IPS-18a (cell line): Measurements from ENCODE around the gene EPB41L4A.
"Not testable (repeated sequence)": the region's sequence is repeated elsewhere in the genome, so short reads cannot be mapped to it uniquely, and the experiment has no call there.

ENCODE experiments used
- H3K27ac ChIP-seq: one replicate; pipeline ENCODE4 v1.5.1; 2013; ENCODE audit warnings: low read length
- H3K27me3 ChIP-seq: one replicate; pipeline ENCODE4 v1.6.1; 2013; ENCODE audit warnings: mild to moderate bottlenecking, low read length; ENCODE audit not compliant: control insufficient read depth, insufficient read depth
- H3K36me3 ChIP-seq: one replicate; pipeline ENCODE4 v1.6.1; 2013; ENCODE audit warnings: low read depth, low read length; ENCODE audit not compliant: control insufficient read depth
- H3K4me1 ChIP-seq: one replicate; pipeline ENCODE4 v1.6.1; 2013; ENCODE audit warnings: low read depth, low read length; ENCODE audit not compliant: control insufficient read depth
- H3K4me3 ChIP-seq: one replicate; pipeline ENCODE4 v1.5.1; 2013; ENCODE audit warnings: low read length
- H3K9ac ChIP-seq: one replicate; pipeline ENCODE4 v1.6.1; 2013; ENCODE audit warnings: mild to moderate bottlenecking, low read length, moderate library complexity
- H3K9me3 ChIP-seq: one replicate; pipeline ENCODE4 v1.6.1; 2013; ENCODE audit warnings: low read depth, low read length; ENCODE audit not compliant: control insufficient read depth

Gene EPB41L4A

GRCh38 chr5:112379542-112380325 is 39.3 kb downstream of the EPB41L4A start:
- H3K4me1 ChIP-seq, result no peaks in the 10 kb centered on the region
- H3K4me3 ChIP-seq, result no peak overlapping the region
- no peak overlapping the region for H3K27ac ChIP-seq
- H3K27me3 ChIP-seq, result no peaks in the 10 kb centered on the region
- H3K9me3 ChIP-seq, result no peaks in the 10 kb centered on the region
- no peaks in the 10 kb centered on the region for H3K36me3 ChIP-seq
- no peak overlapping the region for H3K9ac ChIP-seq

- Histone ChIP-seq H3K9ac (no peak overlapping the region), H3K4me3 (no peak overlapping the region), H3K27me3 (no peaks in the 10 kb centered on the region), H3K36me3 (no peaks in the 10 kb centered on the region), H3K4me1 (no peaks in the 10 kb centered on the region), H3K27ac (no peak overlapping the region), H3K9me3 (no peaks in the 10 kb centered on the region)
Observed at GRCh38 chr5:112374818-112375217, 44.3 kb downstream of the EPB41L4A start.

GRCh38 chr5:112374356-112374755 is 44.7 kb downstream of the EPB41L4A start:
- H3K9ac ChIP-seq, result no peak overlapping the region
- H3K27ac ChIP-seq, result no peak overlapping the region
- no peaks in the 10 kb centered on the region for H3K4me1 ChIP-seq
- H3K27me3 ChIP-seq, result no peaks in the 10 kb centered on the region
- no peaks in the 10 kb centered on the region for H3K36me3 ChIP-seq
- no peaks in the 10 kb centered on the region for H3K9me3 ChIP-seq
- no peak overlapping the region for H3K4me3 ChIP-seq

- Histone ChIP-seq H3K9ac (no peak overlapping the region), H3K27me3 (no peaks in the 10 kb centered on the region), H3K4me3 (no peak overlapping the region), H3K36me3 (no peaks in the 10 kb centered on the region), H3K9me3 (no peaks in the 10 kb centered on the region), H3K27ac (no peak overlapping the region), H3K4me1 (no peaks in the 10 kb centered on the region)
Observed at GRCh38 chr5:112373885-112374284, 45.2 kb downstream of the EPB41L4A start.

DNA sequence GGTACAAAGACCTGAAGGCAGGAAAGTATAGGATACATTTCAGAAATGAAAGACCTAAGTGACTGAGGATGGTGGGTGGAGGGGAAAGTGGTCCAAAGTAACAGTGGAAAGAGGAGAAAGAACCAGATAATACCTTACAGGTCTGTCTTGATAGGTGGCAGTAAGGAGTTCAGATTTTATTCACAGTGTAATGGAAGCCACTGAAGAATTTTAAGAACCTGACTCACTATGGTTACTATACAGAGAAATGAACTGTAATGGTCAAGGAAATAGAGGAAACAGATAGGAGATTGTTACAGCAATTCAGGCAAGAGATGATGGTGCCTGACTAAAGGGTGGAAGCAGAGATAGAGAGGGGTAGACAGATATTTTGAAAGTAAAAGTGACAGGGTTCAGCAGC is 46.5 kb downstream of the EPB41L4A start:
- Histone ChIP-seq H3K27me3 (no peaks in the 10 kb centered on the region), H3K27ac (no peak overlapping the region), H3K9ac (no peak overlapping the region), H3K9me3 (no peaks in the 10 kb centered on the region), H3K36me3 (no peaks in the 10 kb centered on the region), H3K4me3 (no peak overlapping the region), H3K4me1 (no peaks in the 10 kb centered on the region)

DNA sequence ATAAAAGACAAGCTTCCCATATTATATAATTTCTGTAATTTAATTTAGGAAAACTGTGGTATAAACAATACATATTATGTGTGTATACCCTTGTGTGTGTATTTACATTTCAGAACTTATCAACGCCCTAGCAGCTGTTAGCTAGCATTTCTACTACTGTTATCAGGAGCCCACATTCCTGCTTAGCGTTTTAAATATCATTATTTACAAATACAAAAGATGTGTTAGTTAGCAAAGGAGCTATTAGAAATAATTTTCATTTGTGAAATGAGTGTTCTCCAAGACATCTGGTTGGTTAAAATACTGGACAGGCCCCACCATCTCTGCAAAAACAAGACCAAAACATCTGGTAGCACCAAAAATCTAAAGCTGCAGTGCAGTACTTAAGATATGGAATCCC is 48.0 kb downstream of the EPB41L4A start:
- H3K9ac ChIP-seq, result no peak overlapping the region
- no peak overlapping the region for H3K27ac ChIP-seq
- no peaks in the 10 kb centered on the region for H3K27me3 ChIP-seq
- H3K36me3 ChIP-seq, result no peaks in the 10 kb centered on the region
- H3K4me3 ChIP-seq, result no peak overlapping the region
- no peaks in the 10 kb centered on the region for H3K9me3 ChIP-seq
- H3K4me1 ChIP-seq, result no peaks in the 10 kb centered on the region

GRCh38 chr5:112367400-112367799 is 51.7 kb downstream of the EPB41L4A start:
- no peaks in the 10 kb centered on the region for H3K9me3 ChIP-seq
- no peaks in the 10 kb centered on the region for H3K27me3 ChIP-seq
- peaks cover 4% of the 10 kb centered on the region for H3K4me1 ChIP-seq
- no peaks in the 10 kb centered on the region for H3K36me3 ChIP-seq
- H3K9ac ChIP-seq, result no peak overlapping the region
- no peak overlapping the region for H3K27ac ChIP-seq
- no peak overlapping the region for H3K4me3 ChIP-seq

DNA sequence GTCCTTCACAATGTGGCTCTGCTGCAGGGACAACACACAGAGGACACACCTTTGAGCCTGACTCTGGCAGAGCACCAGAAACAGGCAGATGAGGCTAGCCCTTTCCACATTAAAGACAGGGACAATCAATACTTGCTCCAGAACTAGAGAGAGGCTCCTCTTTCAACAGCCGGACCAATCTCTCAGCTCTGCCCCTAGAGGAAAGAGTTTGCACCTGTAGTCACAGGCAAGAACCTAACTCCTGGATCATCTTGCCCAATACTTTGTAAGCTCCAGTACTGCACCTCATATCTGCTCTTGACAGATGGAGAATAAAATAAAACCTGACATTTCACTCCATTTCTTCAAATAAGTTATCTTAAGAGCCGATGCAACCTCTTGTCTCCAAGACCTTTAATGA is 52.1 kb downstream of the EPB41L4A start:
- Histone ChIP-seq H3K4me3 (no peak overlapping the region), H3K36me3 (no peaks in the 10 kb centered on the region), H3K27me3 (no peaks in the 10 kb centered on the region), H3K27ac (no peak overlapping the region), H3K4me1 (peaks cover 4% of the 10 kb centered on the region), H3K9ac (no peak overlapping the region), H3K9me3 (no peaks in the 10 kb centered on the region)

GRCh38 chr5:112360740-112361139 is 58.3 kb downstream of the EPB41L4A start:
- H3K9ac ChIP-seq, H3K27me3 ChIP-seq, H3K27ac ChIP-seq, H3K36me3 ChIP-seq, H3K4me1 ChIP-seq, H3K4me3 ChIP-seq, H3K9me3 ChIP-seq: not testable (repeated sequence)

- no peak overlapping the region for H3K4me3 ChIP-seq
- no peak overlapping the region for H3K9ac ChIP-seq
- H3K9me3 ChIP-seq, result no peaks in the 10 kb centered on the region
- peaks cover 9% of the 10 kb centered on the region for H3K4me1 ChIP-seq
- no peak overlapping the region for H3K27ac ChIP-seq
- H3K36me3 ChIP-seq, result no peaks in the 10 kb centered on the region
- no peaks in the 10 kb centered on the region for H3K27me3 ChIP-seq
Observed at GRCh38 chr5:112356178-112356956, 62.7 kb downstream of the EPB41L4A start.

DNA sequence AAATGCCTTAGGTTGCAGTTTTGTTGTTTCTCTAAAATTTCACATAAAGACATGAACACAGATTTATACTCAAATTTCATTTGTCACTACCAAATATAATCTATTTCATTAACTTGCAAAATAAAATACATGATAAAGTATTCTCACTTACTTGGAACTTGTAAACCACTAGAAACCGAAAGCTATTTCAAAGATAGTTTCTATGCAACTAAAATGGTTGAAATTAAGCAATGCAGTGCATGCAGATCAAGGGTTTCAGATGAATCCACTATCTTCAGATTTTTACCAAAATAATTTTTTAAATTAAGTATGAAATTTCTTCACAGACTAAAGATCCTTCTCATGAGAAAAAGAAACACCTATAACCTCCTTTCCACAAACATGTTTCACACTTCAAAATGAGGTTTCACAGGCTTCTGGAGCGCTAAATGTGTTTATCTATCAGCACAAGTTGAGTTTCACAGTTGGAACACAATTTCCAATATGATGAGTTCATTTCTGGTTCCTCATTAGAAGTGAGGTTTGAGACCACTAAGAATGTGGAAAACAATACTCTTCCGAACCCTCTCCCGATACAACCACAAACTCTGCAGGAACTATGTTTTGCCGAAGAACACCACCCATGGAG is 63.9 kb downstream of the EPB41L4A start:
- Histone ChIP-seq H3K9me3 (no peaks in the 10 kb centered on the region), H3K4me3 (no peak overlapping the region), H3K36me3 (no peaks in the 10 kb centered on the region), H3K9ac (no peak overlapping the region), H3K27ac (no peak overlapping the region), H3K4me1 (peaks cover 9% of the 10 kb centered on the region), H3K27me3 (no peaks in the 10 kb centered on the region)
